Prostate gland (tissue), 2 donors: ENCODE data around the gene LACRT.

Experiments
- CTCF ChIP-seq, 4 experiments: fragments of 200-600 bp in 2 of 4; fragments of 450-650 bp in 2 of 4; sonication (generic) in 2 of 4; IDR thresholded peaks; 1 replicate in 3 of 4; 2 replicates in 1 of 4; pipeline ENCODE4 v1.5.1; 2016 to 2019; ENCODE audit warnings: antibody characterized with exemption in 4 of 4, mild to moderate bottlenecking in 2 of 4, moderate library complexity in 2 of 4
- POLR2A ChIP-seq: fragments of 450-650 bp; IDR thresholded peaks from one replicate; pipeline ENCODE4 v1.6.1; 2016; ENCODE audit warnings: antibody characterized with exemption, mild to moderate bottlenecking
- POLR2AphosphoS5 ChIP-seq: sonication (generic); formaldehyde crosslinking; IDR thresholded peaks from one replicate; pipeline ENCODE4 v1.6.1; 2017; ENCODE audit warnings: antibody characterized with exemption

GRCh38 chr12:54622463-54623183, 12.1 kb downstream of the LACRT start:
- TF ChIP-seq POLR2AphosphoS5 = no peak
- TF ChIP-seq POLR2A = no peak
- TF ChIP-seq CTCF (IDR thresholded peaks at IDR 0.05) = no peak
